ENCODE results near the gene TWF2.

DNA sequence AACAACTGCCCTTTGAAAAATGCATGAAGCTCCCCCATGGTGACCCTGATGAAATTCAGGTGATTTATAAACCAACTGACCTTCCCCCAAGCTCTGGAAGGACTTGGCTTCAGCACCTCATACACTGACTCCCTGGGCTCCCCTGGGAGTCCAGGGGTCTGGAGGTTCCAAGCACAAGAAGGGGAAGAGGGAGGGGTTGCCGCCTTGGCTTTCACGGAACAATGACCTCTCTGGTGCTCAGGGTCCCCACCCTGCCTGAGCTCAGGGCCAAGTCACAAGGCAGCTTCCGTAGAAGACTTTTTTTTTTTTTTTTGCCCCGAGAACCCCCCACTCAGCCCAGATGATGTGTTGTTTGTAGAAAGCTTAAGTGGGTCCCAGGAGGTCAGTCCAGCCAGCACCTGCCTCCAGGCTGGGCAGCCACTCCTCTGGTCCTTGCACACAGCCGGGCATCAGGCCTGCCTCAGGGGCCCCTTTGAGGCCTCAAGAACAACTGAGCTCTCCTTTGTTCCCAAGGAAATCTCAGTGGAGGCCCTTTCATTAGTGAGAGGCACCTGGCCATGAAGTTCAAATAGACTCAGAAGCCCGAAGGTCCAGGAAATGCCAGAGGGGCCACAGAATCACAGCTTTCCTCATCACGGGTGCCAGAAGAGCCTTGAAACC is 55.0 kb downstream of the TWF2 start:
- TF ChIP-seq CTCF (IDR thresholded peaks at IDR 0.05) (no peak), ZFX (IDR thresholded peaks at IDR 0.05; ENCODE audit: borderline replicate concordance) (no peak)
